Neuron (in vitro differentiated cells): ENCODE results near the gene LMBRD2.

ENCODE experiments used
- H2AFZ ChIP-seq: one replicate; pipeline ENCODE4 v1.6.1; 2013; ENCODE audit warnings: low read depth, mild to moderate bottlenecking, inconsistent platforms, low read length, moderate library complexity
- H3K27me3 ChIP-seq: one replicate; pipeline ENCODE4 v1.6.1; 2013; ENCODE audit warnings: low read length; ENCODE audit not compliant: insufficient read depth
- H3K36me3 ChIP-seq: one replicate; pipeline ENCODE4 v1.6.1; 2013; ENCODE audit warnings: low read length; ENCODE audit not compliant: insufficient read depth
- H3K4me1 ChIP-seq: one replicate; pipeline ENCODE4 v1.6.1; 2013; ENCODE audit warnings: low read length; ENCODE audit not compliant: insufficient read depth
- H3K4me3 ChIP-seq: 2 replicates; pipeline ENCODE4 v1.5.1; 2013; ENCODE audit warnings: mild to moderate bottlenecking, low read length, moderate library complexity
- H3K9me3 ChIP-seq: one replicate; pipeline ENCODE4 v1.6.1; 2013; ENCODE audit warnings: low read length

The LMBRD2 gene

GRCh38 chr5:36177154-36177553, 25.5 kb upstream of the LMBRD2 start:
- no peaks in the 10 kb centered on the region for H3K9me3 ChIP-seq
- H2AFZ ChIP-seq, result no peak overlapping the region
- no peaks in the 10 kb centered on the region for H3K27me3 ChIP-seq
- peaks cover 8% of the 10 kb centered on the region for H3K4me1 ChIP-seq
- H3K36me3 ChIP-seq, result peaks cover 79% of the 10 kb centered on the region
- H3K4me3 ChIP-seq, result no peak overlapping the region

GRCh38 chr5:36175043-36175442, 23.4 kb upstream of the LMBRD2 start:
- no peaks in the 10 kb centered on the region for H3K27me3 ChIP-seq
- H3K4me1 ChIP-seq, result peaks cover 8% of the 10 kb centered on the region
- H3K4me3 ChIP-seq, result no peak overlapping the region
- peaks cover 78% of the 10 kb centered on the region for H3K36me3 ChIP-seq
- H2AFZ ChIP-seq, result no peak overlapping the region
- H3K9me3 ChIP-seq, result no peaks in the 10 kb centered on the region

- H3K9me3 ChIP-seq, result no peaks in the 10 kb centered on the region
- peaks cover 8% of the 10 kb centered on the region for H3K4me1 ChIP-seq
- H2AFZ ChIP-seq, result no peak overlapping the region
- peaks cover 80% of the 10 kb centered on the region for H3K36me3 ChIP-seq
- no peaks in the 10 kb centered on the region for H3K27me3 ChIP-seq
- no peak overlapping the region for H3K4me3 ChIP-seq
Observed at GRCh38 chr5:36174119-36174518, 22.4 kb upstream of the LMBRD2 start.

GRCh38 chr5:36173426-36173825, 21.7 kb upstream of the LMBRD2 start:
- Histone ChIP-seq H2AFZ (no peak overlapping the region), H3K4me3 (no peak overlapping the region), H3K36me3 (peaks cover 81% of the 10 kb centered on the region), H3K9me3 (no peaks in the 10 kb centered on the region), H3K4me1 (peaks cover 5% of the 10 kb centered on the region), H3K27me3 (no peaks in the 10 kb centered on the region)

GRCh38 chr5:36172599-36172998, 20.9 kb upstream of the LMBRD2 start:
- Histone ChIP-seq H3K27me3 (no peaks in the 10 kb centered on the region), H3K36me3 (peaks cover 85% of the 10 kb centered on the region)

GRCh38 chr5:36170832-36171424, 19.2 kb upstream of the LMBRD2 start:
- Histone ChIP-seq H3K27me3 (no peaks in the 10 kb centered on the region), H3K4me1 (no peaks in the 10 kb centered on the region), H3K9me3 (no peaks in the 10 kb centered on the region), H3K4me3 (no peak overlapping the region), H2AFZ (no peak overlapping the region), H3K36me3 (peaks cover 88% of the 10 kb centered on the region)

More at GRCh38 chr5:36172599-36172998, 20.9 kb upstream of the LMBRD2 start:
- no peak overlapping the region for H3K4me3 ChIP-seq
- no peaks in the 10 kb centered on the region for H3K9me3 ChIP-seq
- H3K4me1 ChIP-seq, result peaks cover under 1% of the 10 kb centered on the region
- no peak overlapping the region for H2AFZ ChIP-seq

GRCh38 chr5:36168737-36169136, 17.1 kb upstream of the LMBRD2 start:
- Histone ChIP-seq H3K27me3 (no peaks in the 10 kb centered on the region), H3K9me3 (no peaks in the 10 kb centered on the region), H3K36me3 (peaks cover 91% of the 10 kb centered on the region), H3K4me3 (no peak overlapping the region), H3K4me1 (no peaks in the 10 kb centered on the region), H2AFZ (no peak overlapping the region)

GRCh38 chr5:36164461-36164860, 12.8 kb upstream of the LMBRD2 start:
- Histone ChIP-seq H3K9me3 (peaks cover 3% of the 10 kb centered on the region), H3K36me3 (peaks cover 88% of the 10 kb centered on the region), H3K4me3 (no peak overlapping the region), H2AFZ (no peak overlapping the region), H3K27me3 (no peaks in the 10 kb centered on the region), H3K4me1 (no peaks in the 10 kb centered on the region)

GRCh38 chr5:36162810-36163486, 11.3 kb upstream of the LMBRD2 start:
- H2AFZ ChIP-seq, result no peak overlapping the region
- H3K36me3 ChIP-seq, result peaks cover 89% of the 10 kb centered on the region
- H3K4me3 ChIP-seq, result no peak overlapping the region
- peaks cover 3% of the 10 kb centered on the region for H3K9me3 ChIP-seq
- H3K4me1 ChIP-seq, result no peaks in the 10 kb centered on the region
- H3K27me3 ChIP-seq, result no peaks in the 10 kb centered on the region

- H3K4me1 ChIP-seq, result no peaks in the 10 kb centered on the region
- peaks cover 90% of the 10 kb centered on the region for H3K36me3 ChIP-seq
- no peak overlapping the region for H3K4me3 ChIP-seq
- H3K27me3 ChIP-seq, result no peaks in the 10 kb centered on the region
- H3K9me3 ChIP-seq, result peaks cover 3% of the 10 kb centered on the region
- H2AFZ ChIP-seq, result no peak overlapping the region
Observed at GRCh38 chr5:36161361-36161760, 9.7 kb upstream of the LMBRD2 start.

GRCh38 chr5:36160617-36161016, 8.9 kb upstream of the LMBRD2 start:
- H3K4me1 ChIP-seq, result no peaks in the 10 kb centered on the region
- peaks cover 91% of the 10 kb centered on the region for H3K36me3 ChIP-seq
- no peak overlapping the region for H3K4me3 ChIP-seq
- no peaks in the 10 kb centered on the region for H3K27me3 ChIP-seq
- H2AFZ ChIP-seq, result no peak overlapping the region
- peaks cover 3% of the 10 kb centered on the region for H3K9me3 ChIP-seq

GRCh38 chr5:36158144-36158543, 6.5 kb upstream of the LMBRD2 start:
- H3K36me3 ChIP-seq, result peaks cover 91% of the 10 kb centered on the region
- H3K27me3 ChIP-seq, result no peaks in the 10 kb centered on the region
- H2AFZ ChIP-seq, result no peak overlapping the region
- peaks cover 10% of the 10 kb centered on the region for H3K4me1 ChIP-seq
- peaks cover 3% of the 10 kb centered on the region for H3K9me3 ChIP-seq
- no peak overlapping the region for H3K4me3 ChIP-seq

- H3K36me3 ChIP-seq, result peaks cover 77% of the 10 kb centered on the region
- H3K4me3 ChIP-seq, result no peak overlapping the region
- peaks cover 11% of the 10 kb centered on the region for H3K4me1 ChIP-seq
- no peaks in the 10 kb centered on the region for H3K27me3 ChIP-seq
- H2AFZ ChIP-seq, result no peak overlapping the region
- no peaks in the 10 kb centered on the region for H3K9me3 ChIP-seq
Observed at GRCh38 chr5:36156619-36157018, 4.9 kb upstream of the LMBRD2 start.
